ENCODE measurements around the gene FARP1.

Gene FARP1

GRCh38 chr13:98436233-98436910, 293.5 kb downstream of the FARP1 start:
- no peak for TF ChIP-seq CTCF (IDR thresholded peaks at IDR 0.05; ENCODE audit: borderline replicate concordance, insufficient read depth, low read depth, low read length)
- H3K4me3 ChIP-seq (ENCODE audit: low read depth, low read length), result no peak overlapping the region

GRCh38 chr13:98438246-98439125, 295.6 kb downstream of the FARP1 start:
- no peak for TF ChIP-seq CTCF (IDR thresholded peaks at IDR 0.05; ENCODE audit: borderline replicate concordance, insufficient read depth, low read depth, low read length)

GRCh38 chr13:98439126-98439828, 296.4 kb downstream of the FARP1 start:
- no peak overlapping the region for H3K4me3 ChIP-seq (ENCODE audit: low read depth, low read length)
- no peak for TF ChIP-seq CTCF (IDR thresholded peaks at IDR 0.05; ENCODE audit: borderline replicate concordance, insufficient read depth, low read depth, low read length)

More at GRCh38 chr13:98438246-98439125, 295.6 kb downstream of the FARP1 start:
- no peak overlapping the region for H3K4me3 ChIP-seq (ENCODE audit: low read depth, low read length)

- no peak overlapping the region for H3K4me3 ChIP-seq (ENCODE audit: low read depth, low read length)
- no peak for TF ChIP-seq CTCF (IDR thresholded peaks at IDR 0.05; ENCODE audit: borderline replicate concordance, insufficient read depth, low read depth, low read length)
Measured at GRCh38 chr13:98439896-98440295, 297.0 kb downstream of the FARP1 start.

- no peak overlapping the region for H3K4me3 ChIP-seq (ENCODE audit: low read depth, low read length)
- no peak for TF ChIP-seq CTCF (IDR thresholded peaks at IDR 0.05; ENCODE audit: borderline replicate concordance, insufficient read depth, low read depth, low read length)
Measured at GRCh38 chr13:98440390-98441055, 297.6 kb downstream of the FARP1 start.

- no peak overlapping the region for H3K4me3 ChIP-seq (ENCODE audit: low read depth, low read length)
- TF ChIP-seq CTCF (IDR thresholded peaks at IDR 0.05; ENCODE audit: borderline replicate concordance, insufficient read depth, low read depth, low read length), result no peak
Measured at GRCh38 chr13:98441056-98441676, 298.3 kb downstream of the FARP1 start.

Measured in GM12875 (cell line).